Activated CD4-positive, alpha-beta T cell treated with anti-CD3 and anti-CD28 coated beads, Interleukin-2, amount 10 ng/mL, durations not matched to agents 7 days and 5 days (primary cell): ENCODE data around the gene SYNGR4. TPM values are rescaled to one million over a fixed set of nuclear protein-coding genes. Genes with fewer than 3 reads are reported as not detected.

Source experiments
- total RNA-seq, 2 experiments: library from RNA; stranded (reverse); gene quantifications; one replicate each; pipeline ENCODE4 v1.2.3, GENCODE V29; 2021

The SYNGR4 gene
- total RNA-seq, 2 experiments from 2014 or later: not detected

Other genes with a start within 250 kb of the SYNGR4 start
- gene LIG1, start 194.0 kb upstream of the SYNGR4 start, total RNA-seq: 100 to 1,000 TPM; 200 to 206 TPM
- gene ZSWIM9, start 193.7 kb upstream of the SYNGR4 start, total RNA-seq: 1 to 10 TPM; 6.9 to 9.3 TPM
- 100 to 1,000 TPM; 174 to 189 TPM for gene CARD8, start 108.5 kb upstream of the SYNGR4 start, total RNA-seq
- gene ZNF114, start 94.3 kb upstream of the SYNGR4 start, total RNA-seq: not detected
- gene EMP3, start 38.8 kb upstream of the SYNGR4 start, total RNA-seq: 100 to 1,000 TPM; 444 to 544 TPM
- 10 to 100 TPM; 19.0 to 21.7 TPM for gene TMEM143, start 427 bp upstream of the SYNGR4 start, total RNA-seq
- gene KDELR1, start 27.2 kb downstream of the SYNGR4 start, total RNA-seq: 10 to 100 TPM; 69.6 to 81.6 TPM
- under 1 TPM; 0.04 to 0.20 TPM for gene GRIN2D, start 29.3 kb downstream of the SYNGR4 start, total RNA-seq
- 10 to 100 TPM; 31.0 to 35.2 TPM for gene GRWD1, start 81.6 kb downstream of the SYNGR4 start, total RNA-seq
- 1 to 10 TPM in 1 of 2 experiments, under 1 TPM in 1; 0.87 to 1.0 TPM for gene KCNJ14, start 91.2 kb downstream of the SYNGR4 start, total RNA-seq
- 10 to 100 TPM; 43.2 to 50.7 TPM for gene CYTH2, start 105.0 kb downstream of the SYNGR4 start, total RNA-seq
- 1 to 10 TPM; 3.7 to 5.1 TPM for gene LMTK3, start 147.5 kb downstream of the SYNGR4 start, total RNA-seq
- gene SULT2B1, start 187.8 kb downstream of the SYNGR4 start, total RNA-seq: under 1 TPM; 0.21 to 0.30 TPM
- not detected for gene SPACA4, start 242.4 kb downstream of the SYNGR4 start, total RNA-seq